K562 (cell line): ENCODE data around the gene BCAR1. TPM values are rescaled to one million over a fixed set of nuclear protein-coding genes. Genes with fewer than 3 reads are reported as not detected.

Experiments
- CSDE1 ChIP-seq, 2 experiments: fragments of 450-650 bp; IDR thresholded peaks; 2 replicates each; pipeline ENCODE4 v1.6.1; 2016; ENCODE audit warnings: mild to moderate bottlenecking in 1 of 2
- KDM4B ChIP-seq, 2 experiments: fragments of 450-650 bp in 1 of 2; sonication (generic) in 1 of 2; IDR thresholded peaks; 2 replicates each; pipeline ENCODE4 v1.6.1; 2016 to 2017; ENCODE audit warnings: borderline replicate concordance in 2 of 2, antibody characterized with exemption in 1 of 2, low read depth in 1 of 2, mild to moderate bottlenecking in 1 of 2
- NCOA1 ChIP-seq: fragments of 450-650 bp; IDR thresholded peaks from 2 replicates; pipeline ENCODE4 v1.6.1; 2016; ENCODE audit warnings: low read depth
- NFE2L1 ChIP-seq: fragments of 450-650 bp; IDR thresholded peaks from 2 replicates; pipeline ENCODE4 v1.6.1; 2016; ENCODE audit warnings: missing genetic modification characterization, low read depth, mild to moderate bottlenecking, missing compliant biosample characterization, moderate library complexity, borderline replicate concordance
- STAT6 ChIP-seq: sonication (generic); formaldehyde crosslinking; IDR thresholded peaks from 2 replicates; pipeline ENCODE4 v1.8.1; 2023; ENCODE audit warnings: mild to moderate bottlenecking, missing genetic modification reagents
- TAF1 ChIP-seq: IDR thresholded peaks from 2 replicates; pipeline ENCODE4 v1.6.1; 2011; ENCODE audit warnings: mild to moderate bottlenecking, low read length, moderate library complexity; ENCODE audit not compliant: insufficient read depth, control insufficient read depth, severe bottlenecking; ENCODE audit errors: extremely low read depth
- ZNF699 ChIP-seq: fragments of 250-450 bp; sonication (Bioruptor Pico); IDR thresholded peaks from 2 replicates; pipeline ENCODE4 v1.8.0; 2021; ENCODE audit warnings: mild to moderate bottlenecking, moderate library complexity; ENCODE audit not compliant: insufficient replicate concordance
- polyA plus RNA-seq, 8 experiments: library from polyadenylated mRNA; depleted of rRNA in 4 of 8; stranded (reverse) in 5 of 8; unstranded in 3 of 8; fragments of >200 nt; fragmentation: Nextera tagmentation in 2 of 8; fragmentation: Illumina TruSeq in 1 of 8; extraction: Ambion mirVana in 2 of 8; extraction: Trizol in 1 of 8; gene quantifications; 2 replicates each; pipeline versions ENCODE4 v1.2.1 to v1.2.3, GENCODE V29; 2011 to 2014; ENCODE audit warnings: inconsistent platforms in 1 of 8, missing spikeins in 1 of 8
- total RNA-seq, 7 experiments: library from RNA; depleted of rRNA in 6 of 7; stranded (reverse); fragments of >200 nt in 6 of 7; fragmentation: Illumina TruSeq in 2 of 7; extraction: Trizol in 2 of 7; gene quantifications; 2 replicates each; pipeline versions ENCODE4 v1.2.1 to v1.2.3, GENCODE V29; 2011 to 2021; ENCODE audit warnings: low replicate concordance in 1 of 7
- TF ChIP-seq, protein P1 (sequence below), 2 experiments: fragments of 450-650 bp in 1 of 2; sonication (generic) in 1 of 2; formaldehyde crosslinking; conservative IDR thresholded peaks; 2 replicates each; pipeline versions ENCODE4 v1.4.0 to v1.8.1; 2020 to 2022; ENCODE audit warnings: mild to moderate bottlenecking in 1 of 2, missing genetic modification reagents in 1 of 2
- TF ChIP-seq, protein P2 (sequence below): fragments of 450-650 bp; IDR thresholded peaks from one replicate; pipeline ENCODE4 v1.6.1; 2018; ENCODE audit warnings: mild to moderate bottlenecking, moderate library complexity; ENCODE audit not compliant: partially characterized antibody
- TF ChIP-seq, protein P3 (sequence below): fragments of 450-650 bp; IDR thresholded peaks from 2 replicates; pipeline ENCODE4 v1.6.1; 2016; ENCODE audit warnings: mild to moderate bottlenecking

The BCAR1 gene
- total and polyA plus RNA-seq, 9 of the 15 experiments (the other 6 are each of a cell fraction or from before 2014, with no cell fraction given) = 0.10 to 26.3 (median 3.6) TPM

DNA sequence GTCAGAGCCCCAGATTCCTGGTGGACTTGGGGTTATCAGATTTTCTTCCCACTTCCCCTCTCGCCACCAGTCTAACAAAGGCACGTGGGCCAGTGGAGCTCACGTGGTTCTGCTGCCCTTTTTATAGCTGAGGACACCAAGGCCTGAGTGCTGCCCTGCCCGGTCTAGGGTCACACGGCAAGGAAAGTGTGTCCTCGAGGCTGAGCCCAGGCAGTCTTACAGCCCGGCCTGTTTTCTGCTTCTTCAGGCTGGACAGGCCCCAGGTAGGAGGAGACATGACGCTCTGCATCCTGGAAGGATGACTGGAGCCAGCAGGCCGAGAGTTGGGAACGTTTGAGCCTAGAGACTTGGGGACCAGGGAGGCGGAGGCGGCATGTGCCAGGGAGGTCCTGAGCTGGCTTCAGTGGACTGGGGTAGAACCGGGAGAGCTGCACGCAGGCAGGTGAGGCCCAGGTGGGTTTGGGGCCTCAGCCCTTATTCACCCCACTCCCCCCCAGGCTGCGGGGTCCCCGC, 29.1 kb downstream of the BCAR1 start (continued):
- TF ChIP-seq STAT6 (CRISPR knock-in tag) (no peak), KDM4B (IDR thresholded peaks at IDR 0.05; ENCODE audit: borderline replicate concordance in 2 of 2, low read depth in 1 of 2) (no peak), NCOA1 (no peak), CSDE1 (IDR thresholded peaks at IDR 0.05) (no peak), TAF1 (no peak), ZNF699 (CRISPR knock-in tag) (no peak), NFE2L1 (tag) (no peak)
- TF ChIP-seq, protein P1, sequence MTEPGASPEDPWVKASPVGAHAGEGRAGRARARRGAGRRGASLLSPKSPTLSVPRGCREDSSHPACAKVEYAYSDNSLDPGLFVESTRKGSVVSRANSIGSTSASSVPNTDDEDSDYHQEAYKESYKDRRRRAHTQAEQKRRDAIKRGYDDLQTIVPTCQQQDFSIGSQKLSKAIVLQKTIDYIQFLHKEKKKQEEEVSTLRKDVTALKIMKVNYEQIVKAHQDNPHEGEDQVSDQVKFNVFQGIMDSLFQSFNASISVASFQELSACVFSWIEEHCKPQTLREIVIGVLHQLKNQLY (CRISPR knock-in tag; conservative IDR thresholded peaks at IDR 0.05) = no peak
- TF ChIP-seq, protein P2, sequence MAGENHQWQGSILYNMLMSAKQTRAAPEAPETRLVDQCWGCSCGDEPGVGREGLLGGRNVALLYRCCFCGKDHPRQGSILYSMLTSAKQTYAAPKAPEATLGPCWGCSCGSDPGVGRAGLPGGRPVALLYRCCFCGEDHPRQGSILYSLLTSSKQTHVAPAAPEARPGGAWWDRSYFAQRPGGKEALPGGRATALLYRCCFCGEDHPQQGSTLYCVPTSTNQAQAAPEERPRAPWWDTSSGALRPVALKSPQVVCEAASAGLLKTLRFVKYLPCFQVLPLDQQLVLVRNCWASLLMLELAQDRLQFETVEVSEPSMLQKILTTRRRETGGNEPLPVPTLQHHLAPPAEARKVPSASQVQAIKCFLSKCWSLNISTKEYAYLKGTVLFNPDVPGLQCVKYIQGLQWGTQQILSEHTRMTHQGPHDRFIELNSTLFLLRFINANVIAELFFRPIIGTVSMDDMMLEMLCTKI = no peak
- TF ChIP-seq, protein P3, sequence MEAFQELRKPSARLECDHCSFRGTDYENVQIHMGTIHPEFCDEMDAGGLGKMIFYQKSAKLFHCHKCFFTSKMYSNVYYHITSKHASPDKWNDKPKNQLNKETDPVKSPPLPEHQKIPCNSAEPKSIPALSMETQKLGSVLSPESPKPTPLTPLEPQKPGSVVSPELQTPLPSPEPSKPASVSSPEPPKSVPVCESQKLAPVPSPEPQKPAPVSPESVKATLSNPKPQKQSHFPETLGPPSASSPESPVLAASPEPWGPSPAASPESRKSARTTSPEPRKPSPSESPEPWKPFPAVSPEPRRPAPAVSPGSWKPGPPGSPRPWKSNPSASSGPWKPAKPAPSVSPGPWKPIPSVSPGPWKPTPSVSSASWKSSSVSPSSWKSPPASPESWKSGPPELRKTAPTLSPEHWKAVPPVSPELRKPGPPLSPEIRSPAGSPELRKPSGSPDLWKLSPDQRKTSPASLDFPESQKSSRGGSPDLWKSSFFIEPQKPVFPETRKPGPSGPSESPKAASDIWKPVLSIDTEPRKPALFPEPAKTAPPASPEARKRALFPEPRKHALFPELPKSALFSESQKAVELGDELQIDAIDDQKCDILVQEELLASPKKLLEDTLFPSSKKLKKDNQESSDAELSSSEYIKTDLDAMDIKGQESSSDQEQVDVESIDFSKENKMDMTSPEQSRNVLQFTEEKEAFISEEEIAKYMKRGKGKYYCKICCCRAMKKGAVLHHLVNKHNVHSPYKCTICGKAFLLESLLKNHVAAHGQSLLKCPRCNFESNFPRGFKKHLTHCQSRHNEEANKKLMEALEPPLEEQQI = no peak
